B cell (primary cell): ENCODE data around the gene SUGCT. TPM values are rescaled to one million over a fixed set of nuclear protein-coding genes. Genes with fewer than 3 reads are reported as not detected.

Source experiments
- ATAC-seq: fragments of 200-7000 bp; cut with Tn5 transposase; one replicate; pipeline ENCODE4 v1.10.0; 2021; ENCODE audit warnings: low read depth, mild to moderate bottlenecking, moderate number of reproducible peaks, moderate library complexity
- CTCF ChIA-PET: fragments of 350-600 bp; sonication (Branson Sonifier 250); formaldehyde crosslinking; loops from one replicate; lab custom pipeline; 2021; ENCODE audit warnings: antibody characterized with exemption, inconsistent platforms; lab: Charles Lee
- POLR2A ChIA-PET: fragments of 350-600 bp; sonication (Branson Sonifier 250); formaldehyde crosslinking; loops from one replicate; lab custom pipeline; 2021; ENCODE audit warnings: antibody characterized with exemption; lab: Charles Lee
- DNase-seq: peaks from one replicate; pipeline ENCODE4 v3.0.0; 2013
- H2AFZ ChIP-seq: 2 replicates; pipeline ENCODE4 v1.6.1; 2012; ENCODE audit warnings: mild to moderate bottlenecking, low read depth, low read length; ENCODE audit not compliant: insufficient read depth, poor library complexity, severe bottlenecking
- H3K27ac ChIP-seq, 2 donors: 1 replicate in 1 of 2; 2 replicates in 1 of 2; pipeline ENCODE4 v1.5.1; 2012 to 2013; ENCODE audit warnings: low read length in 2 of 2, mild to moderate bottlenecking in 2 of 2, moderate library complexity in 1 of 2
- H3K27me3 ChIP-seq, 4 experiments: fragments of 200-600 bp in 1 of 4; sonication (generic) in 1 of 4; replicated peaks in 1 of 4; 1 replicate in 2 of 4; 2 replicates in 2 of 4; pipeline versions ENCODE4 v1.6.1 to v1.7.0; 2013 to 2016; ENCODE audit warnings: low read length in 3 of 4, mild to moderate bottlenecking in 2 of 4, mixed read lengths in 1 of 4, moderate library complexity in 1 of 4; ENCODE audit not compliant: insufficient read depth in 4 of 4, control insufficient read depth in 3 of 4; ENCODE audit errors: control extremely low read depth in 1 of 4
- H3K36me3 ChIP-seq, 2 experiments: replicated peaks in 1 of 2; 1 replicate in 1 of 2; 2 replicates in 1 of 2; pipeline versions ENCODE4 v1.6.1 to v1.7.1; 2013; ENCODE audit warnings: low read length in 1 of 2; ENCODE audit not compliant: insufficient read depth in 2 of 2, control insufficient read depth in 1 of 2; ENCODE audit errors: control extremely low read depth in 1 of 2, extremely low read depth in 1 of 2
- H3K4me1 ChIP-seq, 2 donors: fragments of 200-600 bp in 1 of 2; sonication (generic) in 1 of 2; 1 replicate in 1 of 2; 2 replicates in 1 of 2; pipeline versions ENCODE4 v1.5.1 to v1.6.1; 2013 to 2017; ENCODE audit warnings: low read length in 2 of 2; ENCODE audit not compliant: control insufficient read depth in 2 of 2, insufficient read depth in 2 of 2
- H3K4me2 ChIP-seq: replicated peaks from 2 replicates; pipeline ENCODE3; 2012; ENCODE audit warnings: mild to moderate bottlenecking, low read depth, low read length; ENCODE audit not compliant: poor library complexity, severe bottlenecking
- H3K4me3 ChIP-seq, 5 experiments: fragments of 200-600 bp in 1 of 5; sonication (generic) in 1 of 5; 1 replicate in 3 of 5; 2 replicates in 2 of 5; pipeline versions ENCODE4 v1.5.1 to v1.7.0; 2011 to 2016; ENCODE audit warnings: low read length in 4 of 5, mild to moderate bottlenecking in 4 of 5, low read depth in 2 of 5, control low read depth in 1 of 5, moderate library complexity in 1 of 5; ENCODE audit not compliant: insufficient read depth in 1 of 5; ENCODE audit errors: control extremely low read depth in 1 of 5, extremely low read depth in 1 of 5
- H3K79me2 ChIP-seq: fragments of 200-600 bp; sonication (generic); one replicate; pipeline ENCODE4 v1.6.0; 2016; ENCODE audit warnings: low read length; ENCODE audit not compliant: control insufficient read depth, insufficient read depth
- H3K9ac ChIP-seq: fragments of 200-600 bp; sonication (generic); 2 replicates; pipeline ENCODE4 v1.6.1; 2017; ENCODE audit warnings: mild to moderate bottlenecking, low read length, moderate library complexity
- H3K9me3 ChIP-seq, 3 donors: one replicate each; pipeline versions ENCODE4 v1.6.1 to v1.7.1; 2013; ENCODE audit warnings: low read length in 2 of 3; ENCODE audit not compliant: control insufficient read depth in 2 of 3, insufficient read depth in 1 of 3; ENCODE audit errors: control extremely low read depth in 1 of 3
- H4K20me1 ChIP-seq: 2 replicates; pipeline ENCODE4 v1.6.0; 2012; ENCODE audit warnings: mild to moderate bottlenecking, low read length; ENCODE audit not compliant: insufficient read depth, control insufficient read depth, poor library complexity, severe bottlenecking
- H3K27ac Mint-ChIP-seq: one replicate; pipeline ENCODE4 v1.8.0; 2021; ENCODE audit warnings: mixed read lengths
- H3K27me3 Mint-ChIP-seq: one replicate; pipeline ENCODE4 v1.8.0; 2021; ENCODE audit warnings: mixed read lengths
- H3K4me1 Mint-ChIP-seq: one replicate; pipeline ENCODE4 v1.8.0; 2021; ENCODE audit warnings: mixed read lengths
- H3K4me3 Mint-ChIP-seq: one replicate; pipeline ENCODE4 v1.8.0; 2021; ENCODE audit warnings: mixed read lengths
- H3K9me3 Mint-ChIP-seq: one replicate; pipeline ENCODE4 v1.8.0; 2022; ENCODE audit warnings: mixed read lengths; ENCODE audit not compliant: insufficient read depth
- CTCF ChIP-seq: fragments of 200-600 bp; IDR thresholded peaks from one replicate; pipeline ENCODE4 v1.8.0; 2022; ENCODE audit warnings: antibody characterized with exemption, mild to moderate bottlenecking
- EZH2 ChIP-seq: IDR thresholded peaks from 2 replicates; pipeline ENCODE4 v1.6.1; 2012; ENCODE audit warnings: borderline replicate concordance, low read depth, mild to moderate bottlenecking, moderate library complexity, low read length; ENCODE audit not compliant: insufficient read depth, poor library complexity, severe bottlenecking
- WGBS: methylation state at CpG from one replicate; pipeline ENCODE4 v1.1.5; 2013; ENCODE audit warnings: missing lambda C conversion rate; ENCODE audit not compliant: insufficient coverage; 5-methylcytosine and 5-hydroxymethylcytosine counted together
- intact Hi-C: fragments of 100-400 bp; cut with micrococcal nuclease; formaldehyde crosslinking; loops from one replicate; pipeline ENCODE4 v1.10.0; 2022
- polyA plus RNA-seq: library from polyadenylated mRNA; depleted of rRNA; stranded (reverse); fragments of >200 nt; gene quantifications from 2 replicates; pipeline ENCODE4 v1.2.3, GENCODE V29; 2012
- total RNA-seq, 2 donors: library from RNA; stranded (reverse); fragments of 120-200 nt in 1 of 2; gene quantifications; 1 replicate in 1 of 2; 2 replicates in 1 of 2; pipeline versions ENCODE4 v1.2.3 to v1.2.4, GENCODE V29; 2013 to 2022

The SUGCT gene
- total and polyA plus RNA-seq, 2 donors (not counting 1 experiment from before 2014, with no cell fraction given) = 0.19 to 0.86 TPM

DNA sequence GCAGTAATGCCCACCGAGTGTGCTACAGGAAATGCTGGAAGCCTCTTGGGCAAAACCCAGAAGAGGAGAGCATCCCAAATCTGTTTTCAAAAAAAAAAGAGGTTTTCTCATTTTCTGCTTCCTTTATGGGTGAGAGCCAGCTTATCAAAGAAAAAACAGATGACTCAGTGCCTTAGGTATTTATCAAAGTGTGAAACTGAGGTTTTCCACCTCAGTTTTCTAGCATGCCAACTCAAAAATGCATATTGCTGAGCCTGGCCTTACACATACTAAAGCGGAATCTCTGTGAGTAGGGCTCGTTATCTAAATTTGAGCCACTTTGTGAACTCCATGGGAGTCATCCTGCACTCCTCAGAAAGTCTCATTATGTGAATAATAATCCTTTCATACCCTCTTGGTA lies 705.1 kb downstream of the SUGCT start:
- intact Hi-C loops = no loop called here
- ATAC-seq = no peak

GRCh38 chr7:40840990-40841389 lies 706.2 kb downstream of the SUGCT start:
- Histone ChIP-seq H3K79me2 (no peaks in the 10 kb centered on the region), H3K9ac (no peak overlapping the region), H3K27ac (no peak overlapping the region), H3K27me3 (no peaks in the 10 kb centered on the region), H3K4me3 (no peak overlapping the region), H3K9me3 (peaks cover 4 to 9% (median 5%) of the 10 kb centered on the region in 3 donors), H3K4me2 (no peak overlapping the region), H3K36me3 (no peaks in the 10 kb centered on the region), H3K4me1 (peaks cover 5 to 7% of the 10 kb centered on the region in 2 donors), H2AFZ (no peak overlapping the region), H4K20me1 (no peaks in the 10 kb centered on the region)
- Mint-ChIP-seq H3K9me3 (no peaks in the 10 kb centered on the region), H3K27ac (no peak overlapping the region), H3K4me3 (no peak overlapping the region), H3K27me3 (no peaks in the 10 kb centered on the region), H3K4me1 (peaks cover 10% of the 10 kb centered on the region)
- ATAC-seq (no peak), DNase-seq (no peak)
- no peak for TF ChIP-seq CTCF
- ChIA-PET POLR2A (no interaction called here), CTCF (no interaction called here)
- intact Hi-C loops = no loop called here

More for the DNA sequence above, 705.1 kb downstream of the SUGCT start:
- H3K4me3 ChIP-seq = no peak overlapping the region
- no peak overlapping the region for H3K9ac ChIP-seq
- no peak overlapping the region for H2AFZ ChIP-seq
- no peak for DNase-seq
- Mint-ChIP-seq H3K4me1 (peaks cover 13% of the 10 kb centered on the region), H3K27me3 (no peaks in the 10 kb centered on the region), H3K9me3 (no peaks in the 10 kb centered on the region), H3K27ac (no peak overlapping the region), H3K4me3 (no peak overlapping the region)
- H3K9me3 ChIP-seq = peaks cover 4 to 9% (median 5%) of the 10 kb centered on the region in 3 donors
- H3K4me2 ChIP-seq = no peak overlapping the region
- H3K27me3 ChIP-seq = no peaks in the 10 kb centered on the region
- H3K36me3 ChIP-seq = no peaks in the 10 kb centered on the region
- no peaks in the 10 kb centered on the region for H4K20me1 ChIP-seq
- POLR2A ChIA-PET = no interaction called here
- peaks cover 5 to 7% of the 10 kb centered on the region in 2 donors for H3K4me1 ChIP-seq
- CTCF ChIA-PET = no interaction called here
- 73% methylated on average over 3 of the region's 3 CpGs for WGBS
- no peak overlapping the region for H3K27ac ChIP-seq
- H3K79me2 ChIP-seq = no peaks in the 10 kb centered on the region
- no peak for TF ChIP-seq EZH2
- no peak for TF ChIP-seq CTCF
